HG03521 (cell line): ENCODE data around the gene GNAS.
"Not testable (repeated sequence)": the region's sequence is repeated elsewhere in the genome, so short reads cannot be mapped to it uniquely, and the experiment has no call there.

ENCODE experiments used
- ATAC-seq: cut with Tn5 transposase; IDR thresholded peaks from one replicate; pipeline ENCODE4 v1.9.1; 2021; ENCODE audit warnings: mild to moderate bottlenecking, moderate library complexity; ENCODE audit not compliant: unreplicated experiment

GNAS gene

DNA sequence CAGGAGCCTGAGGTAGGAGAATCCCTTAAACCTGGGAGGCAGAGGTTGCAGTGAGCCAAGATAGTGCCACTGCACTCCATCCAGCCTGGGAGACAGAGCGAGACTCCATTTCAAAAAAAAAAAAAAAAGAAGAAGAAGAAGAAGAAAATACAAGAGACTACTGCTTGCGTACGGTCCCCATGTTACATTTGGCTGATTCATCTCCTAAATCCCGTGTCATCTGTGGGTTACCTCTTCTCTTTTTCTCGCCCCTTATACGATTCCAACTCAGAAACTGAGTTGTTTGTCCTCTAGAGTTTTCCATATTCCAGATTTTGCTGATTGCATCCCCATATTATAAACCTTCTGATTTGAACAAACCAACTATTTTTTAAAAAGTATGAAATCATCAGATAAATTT lies 66.1 kb downstream of the GNAS start:
- ATAC-seq = no peak

GRCh38 chr20:58921564-58921963 lies 69.0 kb downstream of the GNAS start:
- no peak for ATAC-seq

- ATAC-seq = no peak
These were observed 69.5 kb downstream of the GNAS start for GRCh38 chr20:58922036-58922435.

GRCh38 chr20:58923117-58923712 lies 70.7 kb downstream of the GNAS start:
- ATAC-seq = no peak

DNA sequence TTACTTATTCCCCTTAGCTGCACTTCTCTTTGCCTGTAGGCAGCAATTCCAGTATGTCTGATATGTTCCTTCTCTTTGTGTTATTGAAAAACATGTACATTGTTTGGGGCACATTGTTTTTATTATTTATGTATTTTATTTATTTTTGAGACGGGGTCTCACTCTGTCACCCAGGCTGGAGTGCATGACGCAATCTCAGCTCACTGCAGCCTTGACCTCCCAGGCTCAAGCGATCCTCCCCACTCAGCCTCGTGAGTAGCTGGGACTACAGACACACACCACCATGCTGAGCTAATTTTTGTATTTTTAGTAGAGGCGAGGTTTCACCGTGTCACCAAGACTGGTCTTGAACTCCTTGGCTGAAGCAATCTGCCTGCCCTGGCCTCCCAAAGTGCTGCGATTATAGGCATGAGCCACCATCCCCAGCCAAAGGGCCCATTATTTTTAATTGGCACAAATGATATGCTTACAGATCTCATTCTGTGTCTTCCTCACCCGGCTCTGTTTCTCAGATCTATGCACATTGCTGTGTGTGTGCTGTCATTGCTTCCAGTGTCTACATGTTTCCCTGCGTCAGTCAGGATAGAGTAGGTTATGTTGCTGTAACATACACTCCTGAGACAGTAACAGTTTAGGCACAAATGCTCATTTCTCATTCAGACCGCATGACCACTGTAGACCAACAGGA lies 74.4 kb downstream of the GNAS start:
- no peak for ATAC-seq

- no peak for ATAC-seq
These were observed 75.1 kb downstream of the GNAS start for GRCh38 chr20:58927490-58928061.

DNA sequence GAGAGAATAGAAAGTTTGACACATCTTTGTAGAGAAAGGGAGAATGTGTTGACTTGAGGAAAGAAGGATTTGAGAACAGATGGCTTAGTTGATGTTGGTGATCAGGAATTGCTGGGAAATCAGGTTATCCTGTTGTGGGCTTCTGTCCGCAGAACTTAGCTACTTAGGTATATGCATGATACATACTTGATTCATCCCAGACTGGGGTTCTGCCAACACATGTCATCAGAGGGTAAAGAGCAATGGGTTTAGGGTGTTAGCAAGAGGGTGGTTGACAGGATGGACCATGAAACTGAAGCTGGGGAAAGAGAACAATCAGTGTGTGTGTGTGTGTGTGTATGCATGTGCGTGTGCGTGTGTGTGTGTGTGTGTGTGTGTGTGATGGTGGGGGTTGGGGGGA lies 78.0 kb downstream of the GNAS start:
- ATAC-seq = no peak

DNA sequence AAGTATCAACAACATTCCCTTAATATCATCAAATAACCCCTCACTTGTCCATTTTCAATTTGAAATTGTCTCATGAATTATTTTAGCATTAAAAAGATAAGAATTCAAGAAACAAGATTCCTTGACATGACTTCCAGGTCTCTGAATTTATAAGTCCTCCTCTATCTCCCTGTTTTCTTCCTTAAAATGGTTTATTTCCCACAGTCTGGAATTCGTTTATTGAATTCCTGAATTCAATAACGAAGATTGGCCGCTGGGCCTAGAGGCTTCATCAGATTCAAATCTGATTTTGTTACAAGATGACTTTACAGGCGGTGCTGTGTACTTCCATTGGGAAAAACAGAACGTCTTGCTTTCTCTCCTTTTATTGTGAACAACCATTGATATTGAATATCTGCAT lies 79.7 kb downstream of the GNAS start:
- ATAC-seq = no peak

DNA sequence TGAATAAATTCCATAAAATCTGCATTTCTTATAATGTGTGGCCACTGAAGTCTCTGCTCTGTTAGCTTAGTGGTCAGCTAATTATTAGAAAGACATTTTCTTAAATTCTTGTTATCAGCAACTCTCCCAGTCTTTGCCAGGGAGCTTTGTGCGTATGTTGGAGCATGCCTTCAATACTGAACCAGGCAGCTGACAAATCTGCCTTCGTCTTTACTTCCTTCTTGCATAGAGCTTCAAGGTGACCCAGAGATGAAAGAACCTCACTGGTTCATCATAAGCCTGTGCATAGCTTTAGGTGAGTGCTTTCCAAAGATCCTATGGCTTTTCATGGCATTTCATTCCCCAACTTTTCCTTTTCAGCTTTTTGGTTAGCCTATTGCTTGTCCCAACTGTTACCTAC lies 85.6 kb downstream of the GNAS start:
- no peak for ATAC-seq

GRCh38 chr20:58938541-58938940 lies 86.0 kb downstream of the GNAS start:
- ATAC-seq = no peak

DNA sequence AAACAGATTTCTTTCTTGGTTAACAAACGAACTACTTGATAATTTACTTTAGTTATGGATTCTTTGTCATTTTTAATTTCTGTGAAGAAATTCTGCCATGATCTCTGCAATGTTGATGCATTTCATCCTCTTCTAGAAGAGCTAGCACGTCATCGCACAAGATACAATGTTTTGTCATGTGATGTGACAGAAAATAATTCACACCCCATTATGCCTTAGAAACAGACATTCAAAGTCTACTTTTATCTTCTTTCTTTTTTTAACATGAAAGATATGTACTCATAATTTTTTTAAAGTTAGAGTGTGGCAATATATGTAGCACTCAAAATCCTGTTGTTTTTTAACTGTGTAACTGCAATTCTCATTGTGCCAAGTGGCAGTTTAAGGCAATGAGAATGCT lies 89.0 kb downstream of the GNAS start:
- no peak for ATAC-seq

DNA sequence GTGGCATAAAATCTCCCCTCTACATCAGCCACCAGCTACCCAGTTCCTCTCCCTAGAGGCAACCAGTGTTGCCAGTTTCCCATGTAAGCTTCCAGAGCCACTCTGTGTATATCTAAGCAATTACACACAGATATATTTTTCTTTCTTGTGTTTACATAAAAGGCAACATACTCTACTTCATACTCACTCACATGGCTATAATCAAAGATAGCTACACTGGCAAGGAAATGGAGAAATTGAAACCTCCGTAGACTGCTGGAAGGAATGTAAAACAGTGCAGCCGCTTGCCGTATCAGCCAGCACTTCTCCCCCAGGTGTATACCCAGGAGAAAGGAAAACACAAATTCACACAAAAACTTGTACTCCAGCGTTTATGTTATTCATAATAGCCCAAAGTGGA lies 90.0 kb downstream of the GNAS start:
- no peak for ATAC-seq

- no peak for ATAC-seq
These were observed 92.1 kb downstream of the GNAS start for GRCh38 chr20:58944610-58945009.

- ATAC-seq = no peak
These were observed 93.6 kb downstream of the GNAS start for GRCh38 chr20:58945965-58946631.

- not testable (repeated sequence) for ATAC-seq
These were observed 95.4 kb downstream of the GNAS start for GRCh38 chr20:58947797-58948388.

GRCh38 chr20:58950603-58951002 lies 98.1 kb downstream of the GNAS start:
- no peak for ATAC-seq

GRCh38 chr20:58953050-58953449 lies 100.5 kb downstream of the GNAS start:
- ATAC-seq = no peak

GRCh38 chr20:58956078-58956477 lies 103.6 kb downstream of the GNAS start:
- no peak for ATAC-seq

GRCh38 chr20:58959652-58960051 lies 107.1 kb downstream of the GNAS start:
- ATAC-seq = no peak
